Gastroesophageal sphincter (tissue), 3 donors: ENCODE results near the gene ZNF865.

Experiments used
- EP300 ChIP-seq: sonication (generic); formaldehyde crosslinking; IDR thresholded peaks from one replicate; pipeline ENCODE4 v1.6.1; 2017; ENCODE audit warnings: antibody characterized with exemption, mild to moderate bottlenecking
- POLR2A ChIP-seq, 2 donors: fragments of 450-650 bp; IDR thresholded peaks; one replicate each; pipeline ENCODE4 v1.6.1; 2017; ENCODE audit warnings: antibody characterized with exemption in 2 of 2, mild to moderate bottlenecking in 2 of 2, moderate library complexity in 1 of 2
- POLR2AphosphoS5 ChIP-seq: sonication (generic); formaldehyde crosslinking; IDR thresholded peaks from one replicate; pipeline ENCODE4 v1.6.1; 2017; ENCODE audit warnings: antibody characterized with exemption
- TF ChIP-seq, protein P1 (sequence below), 4 experiments: fragments of 200-600 bp in 2 of 4; fragments of 450-650 bp in 2 of 4; sonication (generic) in 1 of 4; IDR thresholded peaks; one replicate each; pipeline ENCODE4 v1.5.1; 2017 to 2019; ENCODE audit warnings: antibody characterized with exemption in 4 of 4, mild to moderate bottlenecking in 2 of 4, moderate library complexity in 2 of 4

DNA sequence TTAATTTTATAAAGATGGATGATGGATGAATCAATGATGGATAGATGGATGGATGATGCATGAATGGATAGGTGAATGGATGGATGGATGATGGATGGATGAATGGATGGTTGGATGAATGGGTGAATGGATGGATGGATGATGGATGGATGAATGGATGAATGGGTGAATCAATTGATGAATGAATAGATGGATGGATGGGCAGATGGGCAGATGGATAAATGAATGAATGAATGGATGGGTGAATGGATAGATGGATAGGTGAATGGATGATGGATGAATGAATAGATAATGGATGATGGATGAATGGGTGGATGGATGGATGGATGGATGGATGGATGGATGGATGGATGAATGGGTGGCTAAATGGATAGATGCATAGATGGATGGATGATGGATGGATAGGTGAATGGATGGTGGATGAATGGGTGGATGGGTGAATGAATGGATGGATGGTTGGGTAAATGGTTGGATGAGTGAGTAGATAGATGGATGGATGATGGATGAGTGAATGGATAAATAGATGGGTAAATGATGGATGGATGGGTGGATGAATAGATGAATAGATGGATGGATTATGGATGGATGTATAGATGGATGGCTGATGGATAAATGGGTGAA, 37.6 kb upstream of the ZNF865 start:
- TF ChIP-seq, protein P1, sequence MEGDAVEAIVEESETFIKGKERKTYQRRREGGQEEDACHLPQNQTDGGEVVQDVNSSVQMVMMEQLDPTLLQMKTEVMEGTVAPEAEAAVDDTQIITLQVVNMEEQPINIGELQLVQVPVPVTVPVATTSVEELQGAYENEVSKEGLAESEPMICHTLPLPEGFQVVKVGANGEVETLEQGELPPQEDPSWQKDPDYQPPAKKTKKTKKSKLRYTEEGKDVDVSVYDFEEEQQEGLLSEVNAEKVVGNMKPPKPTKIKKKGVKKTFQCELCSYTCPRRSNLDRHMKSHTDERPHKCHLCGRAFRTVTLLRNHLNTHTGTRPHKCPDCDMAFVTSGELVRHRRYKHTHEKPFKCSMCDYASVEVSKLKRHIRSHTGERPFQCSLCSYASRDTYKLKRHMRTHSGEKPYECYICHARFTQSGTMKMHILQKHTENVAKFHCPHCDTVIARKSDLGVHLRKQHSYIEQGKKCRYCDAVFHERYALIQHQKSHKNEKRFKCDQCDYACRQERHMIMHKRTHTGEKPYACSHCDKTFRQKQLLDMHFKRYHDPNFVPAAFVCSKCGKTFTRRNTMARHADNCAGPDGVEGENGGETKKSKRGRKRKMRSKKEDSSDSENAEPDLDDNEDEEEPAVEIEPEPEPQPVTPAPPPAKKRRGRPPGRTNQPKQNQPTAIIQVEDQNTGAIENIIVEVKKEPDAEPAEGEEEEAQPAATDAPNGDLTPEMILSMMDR (IDR thresholded peaks at IDR 0.05) = no peak
- TF ChIP-seq POLR2A (IDR thresholded peaks at IDR 0.05) (no peak), EP300 (no peak), POLR2AphosphoS5 (no peak)
